Ishikawa (cell line): ENCODE data around the gene MRPL54.

ENCODE experiments used
- CEBPB ChIP-seq: IDR thresholded peaks from 2 replicates; pipeline ENCODE4 v1.6.1; 2012
- CREB1 ChIP-seq: IDR thresholded peaks from 2 replicates; pipeline ENCODE4 v1.6.1; 2012; ENCODE audit warnings: low read depth
- EP300 ChIP-seq: IDR thresholded peaks from 2 replicates; pipeline ENCODE4 v1.6.1; 2012; ENCODE audit warnings: borderline replicate concordance
- FOXM1 ChIP-seq: IDR thresholded peaks from 2 replicates; pipeline ENCODE4 v1.6.1; 2012; ENCODE audit warnings: low read depth, borderline replicate concordance
- MAX ChIP-seq: IDR thresholded peaks from 2 replicates; pipeline ENCODE4 v1.6.1; 2012
- NFIC ChIP-seq: IDR thresholded peaks from 2 replicates; pipeline ENCODE4 v1.6.1; 2012
- TAF1 ChIP-seq: IDR thresholded peaks from 2 replicates; pipeline ENCODE4 v1.6.1; 2012; ENCODE audit warnings: low read depth, mild to moderate bottlenecking
- TEAD4 ChIP-seq: IDR thresholded peaks from 2 replicates; pipeline ENCODE4 v1.6.1; 2012
- USF1 ChIP-seq: IDR thresholded peaks from 2 replicates; pipeline ENCODE4 v1.6.1; 2012
- YY1 ChIP-seq: IDR thresholded peaks from 2 replicates; pipeline ENCODE4 v1.6.1; 2012; ENCODE audit warnings: low read depth

GRCh38 chr19:3721887-3722442 lies 40.5 kb upstream of the MRPL54 start:
- TF ChIP-seq EP300 (no peak), CEBPB (no peak), TEAD4 (no peak), MAX (no peak), NFIC (no peak), CREB1 (no peak), YY1 (no peak), TAF1 (no peak), FOXM1 (no peak), USF1 (no peak)
